HCT116 (cell line): ENCODE measurements around the gene MYCBP. TPM values are rescaled to one million over a fixed set of nuclear protein-coding genes. Genes with fewer than 3 reads are reported as not detected.

Experiments used
- ATAC-seq: fragments of 200-7000 bp; cut with Tn5 transposase; 2 replicates; pipeline ENCODE4 v1.9.1; 2020; ENCODE audit warnings: mild to moderate bottlenecking, moderate library complexity
- BruUV-seq: library from RNA; stranded (reverse); fragments of 400-500 nt; replicated peaks from 2 replicates; lab custom pipeline; 2021; lab: Mats Ljungman, UMichigan
- CTCF ChIA-PET: fragments of 300-600 bp; sonication (Branson Sonifier 250); formaldehyde crosslinking; loops from one replicate; lab custom pipeline; 2021; ENCODE audit warnings: antibody characterized with exemption; lab: Charles Lee
- POLR2A ChIA-PET: fragments of 300-600, 350-600 bp; sonication (Branson Sonifier 250); formaldehyde crosslinking; loops from one replicate; lab custom pipeline; 2021; ENCODE audit warnings: antibody characterized with exemption; lab: Charles Lee
- RAD21 ChIA-PET, 2 experiments: fragments of 300-600 bp; sonication (Branson Sonifier 250); formaldehyde crosslinking; loops; one replicate each; lab custom pipeline; 2023; ENCODE audit warnings: low total read pairs in 2 of 2; ENCODE audit not compliant: uncharacterized antibody in 2 of 2, unreplicated experiment in 2 of 2, low non-redundant PET in 1 of 2; lab: Charles Lee
- DNase-seq: peaks from one replicate; pipeline ENCODE4 v3.0.0-alpha.2; 2010; ENCODE audit warnings: low read depth, low spot score
- H2AFZ ChIP-seq: fragments of 200-600 bp; shearing (Covaris generic), sonication (generic); 2 replicates; pipeline ENCODE4 v1.6.1; 2017; ENCODE audit warnings: low read depth, mixed run types, mixed read lengths, antibody characterized with exemption, low read length; ENCODE audit not compliant: poor library complexity, severe bottlenecking
- H3K27ac ChIP-seq: 2 replicates; pipeline ENCODE4 v1.5.1; 2012; ENCODE audit warnings: low read depth, low read length
- H3K27me3 ChIP-seq: fragments of 200-600 bp; sonication (generic); 2 replicates; pipeline ENCODE4 v1.6.1; 2016; ENCODE audit warnings: mixed run types, low read length, mixed read lengths; ENCODE audit not compliant: insufficient read depth
- H3K36me3 ChIP-seq, 2 experiments: fragments of 200-500 bp in 1 of 2; fragments of 200-600 bp in 1 of 2; sonication (Bioruptor generic) in 1 of 2; sonication (generic) in 1 of 2; 2 replicates each; pipeline versions ENCODE4 v1.5.1 to v1.6.1; 2014 to 2016; ENCODE audit warnings: low read length in 2 of 2, inconsistent platforms in 1 of 2, mixed read lengths in 1 of 2, mixed run types in 1 of 2; ENCODE audit not compliant: insufficient read depth in 2 of 2, control insufficient read depth in 1 of 2
- H3K4me1 ChIP-seq, 2 experiments: fragments of 200-600 bp in 1 of 2; sonication (generic) in 1 of 2; 2 replicates each; pipeline versions ENCODE4 v1.5.1 to v1.6.1; 2012 to 2017; ENCODE audit warnings: low read length in 2 of 2, inconsistent platforms in 1 of 2, mild to moderate bottlenecking in 1 of 2, mixed read lengths in 1 of 2, mixed run types in 1 of 2, moderate library complexity in 1 of 2; ENCODE audit not compliant: insufficient read depth in 2 of 2, control insufficient read depth in 1 of 2
- H3K4me2 ChIP-seq: fragments of 200-600 bp; sonication (generic); 2 replicates; pipeline ENCODE4 v1.6.1; 2017; ENCODE audit warnings: mixed run types, low read length, mixed read lengths
- H3K4me3 ChIP-seq, 2 experiments: fragments of 200-600 bp in 1 of 2; sonication (generic) in 1 of 2; replicated peaks in 1 of 2; 2 replicates each; pipeline ENCODE4 v1.5.1; 2011 to 2016; ENCODE audit warnings: low read length in 2 of 2, control low read depth in 1 of 2, low read depth in 1 of 2, mild to moderate bottlenecking in 1 of 2, mixed read lengths in 1 of 2, mixed run types in 1 of 2
- H3K79me2 ChIP-seq: fragments of 200-600 bp; sonication (generic); 2 replicates; pipeline ENCODE4 v1.6.1; 2017; ENCODE audit warnings: mild to moderate bottlenecking, mixed run types, low read length, moderate library complexity, mixed read lengths; ENCODE audit not compliant: insufficient read depth
- H3K9ac ChIP-seq: fragments of 200-600 bp; sonication (generic); 2 replicates; pipeline ENCODE4 v1.6.1; 2016; ENCODE audit warnings: low read length, mixed read lengths
- H3K9me2 ChIP-seq: fragments of 200-600 bp; sonication (generic), shearing (Covaris generic); 2 replicates; pipeline ENCODE4 v1.6.1; 2017; ENCODE audit warnings: mixed run types, mild to moderate bottlenecking, moderate library complexity; ENCODE audit not compliant: insufficient read depth
- H3K9me3 ChIP-seq, 2 experiments: fragments of 200-500 bp in 1 of 2; fragments of 200-600 bp in 1 of 2; sonication (Bioruptor generic) in 1 of 2; sonication (generic) in 1 of 2; 2 replicates each; pipeline ENCODE4 v1.6.1; 2014 to 2017; ENCODE audit warnings: low read length in 2 of 2, mixed read lengths in 2 of 2, inconsistent platforms in 1 of 2, low read depth in 1 of 2, mild to moderate bottlenecking in 1 of 2, mixed run types in 1 of 2, moderate library complexity in 1 of 2; ENCODE audit not compliant: control insufficient read depth in 1 of 2, insufficient read depth in 1 of 2
- H4K20me1 ChIP-seq: fragments of 200-600 bp; sonication (generic), shearing (Covaris generic); 2 replicates; pipeline ENCODE4 v1.6.1; 2017; ENCODE audit warnings: mixed run types, mild to moderate bottlenecking, moderate library complexity; ENCODE audit not compliant: insufficient read depth
- ATF3 ChIP-seq: IDR thresholded peaks from 2 replicates; pipeline ENCODE4 v1.6.1; 2012
- CBX3 ChIP-seq: IDR thresholded peaks from 2 replicates; pipeline ENCODE4 v1.6.1; 2012; ENCODE audit warnings: low read depth
- CEBPB ChIP-seq: IDR thresholded peaks from 2 replicates; pipeline ENCODE4 v1.6.1; 2012; ENCODE audit warnings: low read depth
- ELF1 ChIP-seq: IDR thresholded peaks from 2 replicates; pipeline ENCODE4 v1.6.1; 2012; ENCODE audit warnings: low read depth, borderline replicate concordance
- EZH2 ChIP-seq: fragments of 200-600 bp; sonication (generic); IDR thresholded peaks from 2 replicates; pipeline ENCODE4 v1.6.1; 2017; ENCODE audit warnings: antibody characterized with exemption, mixed run types
- FOSL1 ChIP-seq: IDR thresholded peaks from 2 replicates; pipeline ENCODE4 v1.6.1; 2012; ENCODE audit warnings: low read depth
- JUND ChIP-seq: IDR thresholded peaks from 2 replicates; pipeline ENCODE4 v1.6.1; 2012
- MAX ChIP-seq: IDR thresholded peaks from 2 replicates; pipeline ENCODE4 v1.6.1; 2012
- POLR2A ChIP-seq: IDR thresholded peaks from 2 replicates; pipeline ENCODE4 v1.7.0; 2011; ENCODE audit warnings: borderline replicate concordance; ENCODE audit not compliant: insufficient read depth, insufficient read length; ENCODE audit errors: extremely low read depth
- POLR2AphosphoS5 ChIP-seq: IDR thresholded peaks from 2 replicates; pipeline ENCODE4 v1.6.1; 2011; ENCODE audit warnings: mild to moderate bottlenecking, low read depth, low read length, moderate library complexity
- RAD21 ChIP-seq: IDR thresholded peaks from 2 replicates; pipeline ENCODE4 v1.6.1; 2012; ENCODE audit warnings: low read depth, mild to moderate bottlenecking
- REST ChIP-seq: IDR thresholded peaks from 2 replicates; pipeline ENCODE4 v1.6.1; 2012; ENCODE audit warnings: low read depth
- SIN3A ChIP-seq: IDR thresholded peaks from 2 replicates; pipeline ENCODE4 v1.6.1; 2012; ENCODE audit warnings: low read depth
- SRF ChIP-seq: IDR thresholded peaks from 2 replicates; pipeline ENCODE4 v1.6.1; 2012; ENCODE audit warnings: low read depth
- YY1 ChIP-seq: IDR thresholded peaks from 2 replicates; pipeline ENCODE4 v1.6.1; 2011; ENCODE audit warnings: low read length, low read depth, moderate library complexity, mild to moderate bottlenecking; ENCODE audit not compliant: insufficient replicate concordance; ENCODE audit errors: extremely low read depth
- ZFX ChIP-seq: fragments of 450-650 bp; IDR thresholded peaks from 2 replicates; pipeline ENCODE4 v1.6.1; 2017
- intact Hi-C: fragments of 100-400 bp; cut with micrococcal nuclease; formaldehyde crosslinking; loops from 2 replicates; pipeline ENCODE4 v1.10.0; 2022
- total RNA-seq: library from RNA; stranded (reverse); gene quantifications from one replicate; pipeline ENCODE4 v1.2.1, GENCODE V29; 2021; ENCODE audit not compliant: unreplicated experiment

Gene MYCBP
- total RNA-seq, 1 experiment from 2014 or later, result 40.2 TPM

- no peak for TF ChIP-seq REST
Observed at GRCh38 chr1:38881487-38881886, 8.3 kb upstream of the MYCBP start, which contains the start of gene GJA9 (continued).

GRCh38 chr1:38875811-38876210 lies 2.7 kb upstream of the MYCBP start:
- no peaks in the 10 kb centered on the region for H3K9me3 ChIP-seq
- no peaks in the 10 kb centered on the region for H3K27me3 ChIP-seq
- H3K27ac ChIP-seq, result no peak overlapping the region
- no peaks in the 10 kb centered on the region for H3K9me2 ChIP-seq
- DNase-seq, result no peak
- H3K79me2 ChIP-seq, result peaks cover 13% of the 10 kb centered on the region
- H3K36me3 ChIP-seq, result no peaks in the 10 kb centered on the region
- TF ChIP-seq EZH2 (no peak), POLR2AphosphoS5 (no peak), ZFX (no peak), REST (no peak), ELF1 (no peak), RAD21 (no peak), ATF3 (no peak), SIN3A (no peak), JUND (no peak), FOSL1 (no peak), SRF (no peak), MAX (no peak), POLR2A (no peak), CEBPB (no peak), YY1 (no peak), CBX3 (no peak)
- TF ChIP-seq, all 23 proteins: peak for 0
- Histone ChIP-seq H3K4me3 (no peak overlapping the region), H3K9ac (no peak overlapping the region), H2AFZ (no peak overlapping the region), H3K4me2 (no peak overlapping the region), H3K4me1 (peaks cover 10 to 15% of the 10 kb centered on the region in 2 experiments; a peak in 3 of 4 replicates), H4K20me1 (no peaks in the 10 kb centered on the region)
- CTCF ChIA-PET, result no interaction called here
- intact Hi-C loops, result no loop called here
- no TSS peak for BruUV-seq
- POLR2A ChIA-PET, result no interaction called here
- RAD21 ChIA-PET, result no interaction called here
- ATAC-seq, result no peak
